ENCODE results near the gene PLEKHM1.

- no peak for TF ChIP-seq CTCF (conservative IDR thresholded peaks at IDR 0.05)
- no peak for TF ChIP-seq ZFX (IDR thresholded peaks at IDR 0.05)
These were observed 96.4 kb downstream of the PLEKHM1 start for GRCh38 chr17:45394091-45394490.

Data from C4-2B (cell line).